GM21447 (cell line): ENCODE measurements around the gene RANBP2.

Experiments
- ATAC-seq: cut with Tn5 transposase; IDR thresholded peaks from one replicate; pipeline ENCODE4 v1.9.1; 2021; ENCODE audit not compliant: unreplicated experiment

RANBP2 gene

GRCh38 chr2:108776475-108776874, 57.2 kb downstream of the RANBP2 start:
- peak; percentile 75 for ATAC-seq

GRCh38 chr2:108778857-108779256, 59.6 kb downstream of the RANBP2 start:
- ATAC-seq = no peak

DNA sequence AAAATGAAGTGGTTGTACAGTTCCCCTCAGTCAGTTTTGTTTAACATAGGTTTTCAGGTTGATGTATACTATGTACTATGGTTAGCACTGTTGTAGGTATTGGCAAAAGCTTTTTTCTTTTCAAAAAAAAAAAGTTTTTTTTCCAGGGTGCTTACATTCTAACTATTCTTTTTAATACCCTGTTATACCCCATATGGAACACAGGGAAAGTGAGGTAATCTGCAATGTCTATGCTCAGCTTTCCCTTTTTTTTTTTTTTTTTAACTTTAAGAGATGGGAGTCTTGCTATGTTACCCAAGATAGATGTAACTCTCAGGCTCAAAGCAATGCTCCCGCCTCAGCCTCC, 66.7 kb downstream of the RANBP2 start:
- no peak for ATAC-seq

DNA sequence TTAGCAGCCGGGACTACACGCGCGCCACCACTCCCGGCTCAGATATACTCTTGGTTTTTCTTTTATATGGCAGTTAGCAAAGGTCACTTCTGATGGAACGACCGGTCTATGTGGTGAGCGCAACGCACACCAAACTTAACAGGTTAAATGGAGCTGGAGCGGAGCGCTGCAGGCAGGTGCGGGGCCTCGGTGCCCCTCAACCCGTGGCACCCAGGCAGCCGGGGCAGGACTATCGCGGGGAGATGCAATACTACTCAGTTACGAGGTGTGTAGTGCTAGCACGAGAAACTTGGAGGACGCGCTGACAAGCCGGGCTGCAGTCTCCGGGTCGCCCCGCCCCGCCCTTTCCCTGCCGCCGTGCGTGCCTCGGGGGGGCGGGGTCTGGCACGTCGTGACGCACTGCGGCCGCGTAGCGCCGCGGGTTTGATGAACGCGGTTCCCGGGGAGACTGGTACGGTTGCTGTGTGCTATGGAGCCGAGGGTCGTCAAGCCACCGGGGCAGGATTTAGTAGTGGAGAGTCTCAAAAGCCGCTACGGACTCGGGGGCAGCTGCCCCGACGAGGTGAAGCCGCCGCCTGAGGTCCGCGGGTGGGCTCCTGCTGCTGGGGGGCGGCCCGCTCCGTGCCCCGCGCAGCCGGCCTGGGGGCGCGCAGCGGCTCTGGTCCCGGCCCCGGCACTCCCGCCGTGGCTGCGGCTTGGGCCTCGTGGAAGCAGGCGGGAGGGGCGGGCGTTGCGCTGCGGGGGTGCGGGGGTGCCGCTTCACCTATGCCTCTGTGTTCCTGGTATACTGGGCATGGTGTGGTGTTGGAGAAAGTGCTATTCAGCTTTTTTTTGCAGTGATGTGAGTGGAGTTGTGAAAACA, 67.3 kb downstream of the RANBP2 start, which contains the start of gene CCDC138:
TSS of gene CCDC138 (plus strand) at position 418 of the 862 bp plus-strand sequence. CDS start at position 470, 52 bp downstream.
- peak; percentile 92 for ATAC-seq

GRCh38 chr2:108787216-108787541, 67.9 kb downstream of the RANBP2 start:
- no peak for ATAC-seq

DNA sequence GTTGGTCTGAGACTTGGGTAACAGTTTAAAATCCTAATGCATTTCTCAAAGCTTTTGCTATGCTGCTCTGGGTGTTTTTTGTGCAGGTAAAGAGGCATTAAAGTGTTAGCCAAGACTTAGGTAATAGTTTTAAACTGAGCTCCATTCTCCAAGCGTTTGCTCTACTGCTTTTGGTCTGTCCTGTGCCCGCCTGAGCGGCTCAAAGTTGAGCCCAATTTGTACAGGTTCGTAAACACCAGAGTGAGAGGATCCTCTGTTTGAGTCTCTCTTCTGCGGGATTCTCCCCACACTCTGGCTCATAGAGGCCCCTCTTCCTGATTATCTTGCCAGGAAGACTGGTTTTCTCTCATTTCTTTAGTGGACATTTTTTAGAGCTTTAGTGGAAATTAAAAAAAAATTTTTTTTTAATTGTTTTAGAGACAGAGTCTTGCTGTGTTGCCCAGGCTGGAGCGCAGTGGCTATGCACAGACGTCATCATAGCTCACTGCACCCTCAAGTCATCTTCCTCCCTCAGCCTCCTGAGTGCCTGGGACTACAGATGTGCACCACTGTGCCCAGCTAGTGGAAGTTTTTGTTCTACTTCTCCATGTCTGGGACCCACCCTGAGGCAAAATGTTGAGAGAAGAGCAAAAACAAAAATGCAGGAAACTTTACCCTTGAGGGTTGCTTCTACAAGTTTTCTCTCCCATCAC, 83.9 kb downstream of the RANBP2 start:
- no peak for ATAC-seq

GRCh38 chr2:108805032-108805431, 85.8 kb downstream of the RANBP2 start:
- ATAC-seq = no peak

GRCh38 chr2:108805782-108806181, 86.5 kb downstream of the RANBP2 start:
- no peak for ATAC-seq

DNA sequence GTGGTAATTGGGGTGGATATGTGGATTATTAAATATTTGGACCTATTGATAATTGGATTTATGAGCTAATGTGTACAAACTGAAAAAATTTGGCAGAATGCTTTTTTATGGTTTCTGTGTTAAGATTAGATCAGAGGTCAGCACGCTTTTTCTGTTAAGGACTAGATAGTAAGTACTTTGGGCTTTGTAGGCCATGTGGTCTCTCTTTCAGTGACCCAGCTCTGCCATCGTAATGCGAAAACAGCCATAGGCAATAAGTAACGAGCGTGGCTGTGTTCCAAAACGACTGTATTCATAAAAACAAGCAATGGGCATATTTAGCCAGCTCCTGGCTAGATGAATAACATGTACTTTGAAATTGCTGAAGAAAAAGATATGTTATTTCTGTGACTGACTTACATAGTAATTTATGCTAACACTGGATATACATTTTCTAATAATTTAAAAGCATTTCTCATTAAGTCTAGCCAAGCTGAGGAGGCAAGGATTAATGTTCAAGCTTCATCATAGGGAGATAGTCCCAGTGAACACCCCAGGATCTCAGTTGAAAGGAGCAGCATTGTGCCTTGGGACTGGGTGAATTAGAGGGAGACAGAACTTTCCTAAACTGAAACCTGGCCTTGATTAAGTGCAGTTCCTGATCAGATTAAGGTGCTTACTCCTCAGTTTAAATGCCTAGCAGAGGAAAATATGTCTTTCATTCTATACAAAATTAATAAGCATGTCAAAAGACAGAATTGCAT, 87.3 kb downstream of the RANBP2 start:
- no peak for ATAC-seq

- no peak for ATAC-seq
Measured at GRCh38 chr2:108809936-108810335, 90.7 kb downstream of the RANBP2 start.

GRCh38 chr2:108810993-108811957, 92.0 kb downstream of the RANBP2 start:
- no peak for ATAC-seq

- ATAC-seq = no peak
Measured at GRCh38 chr2:108813732-108814131, 94.5 kb downstream of the RANBP2 start.

DNA sequence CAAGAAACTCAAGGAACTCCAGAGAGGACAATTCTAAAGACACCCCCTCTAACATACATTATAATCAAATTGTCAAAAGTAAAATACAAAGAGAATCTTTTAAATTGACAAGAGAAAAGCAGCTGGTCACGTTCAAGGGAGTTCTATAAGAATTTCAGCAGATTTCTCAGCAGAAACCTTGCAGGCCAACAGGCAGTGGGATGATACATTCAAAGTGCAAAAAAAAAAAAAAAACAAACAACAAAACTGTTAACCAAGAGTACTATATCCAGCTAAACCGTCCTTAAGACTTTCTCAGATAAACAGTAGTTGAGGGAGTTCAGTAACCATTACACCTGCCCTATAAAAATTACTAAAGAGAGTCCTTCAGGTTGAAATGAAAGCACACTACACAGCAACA, 101.2 kb downstream of the RANBP2 start:
- no peak for ATAC-seq

DNA sequence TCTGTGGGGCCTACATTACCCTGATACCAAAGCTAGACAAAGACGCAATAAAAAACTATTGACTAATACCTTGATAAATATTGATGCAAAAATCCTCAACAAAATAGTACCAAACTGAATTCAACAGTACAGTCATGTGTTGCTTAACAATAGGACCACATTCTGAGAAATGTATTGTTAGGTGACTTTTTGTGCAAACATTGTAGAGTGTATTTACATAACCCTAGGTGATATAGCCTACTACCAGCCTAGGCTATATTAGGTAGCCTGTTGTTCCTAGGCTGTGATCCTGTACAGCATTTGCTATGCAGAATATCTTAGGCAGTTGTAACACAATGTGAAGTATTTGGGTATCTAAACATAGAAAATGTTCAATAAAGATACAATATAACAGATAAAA, 104.0 kb downstream of the RANBP2 start:
- ATAC-seq = no peak

GRCh38 chr2:108824316-108825070, 105.2 kb downstream of the RANBP2 start:
- ATAC-seq = no peak

GRCh38 chr2:108825254-108825653, 106.0 kb downstream of the RANBP2 start:
- ATAC-seq = no peak

DNA sequence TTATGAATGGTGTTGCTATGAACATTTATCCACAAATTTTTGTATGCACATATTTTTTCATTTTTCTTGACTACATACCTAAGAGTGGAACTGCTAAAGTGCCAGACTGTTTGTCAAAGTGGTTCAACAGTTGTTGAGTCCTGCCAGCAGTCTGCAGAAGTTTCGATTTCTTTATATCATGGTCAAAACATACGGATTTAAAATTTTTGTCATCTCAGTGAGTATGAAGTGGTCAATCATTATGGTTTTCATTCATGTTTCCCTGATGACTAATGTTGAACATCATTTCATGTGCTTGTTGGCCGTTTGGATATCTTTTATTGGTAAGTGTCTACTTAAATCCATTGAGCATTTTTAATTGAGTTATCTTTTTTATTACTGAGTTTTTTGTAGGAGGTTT, 106.5 kb downstream of the RANBP2 start:
- no peak for ATAC-seq

DNA sequence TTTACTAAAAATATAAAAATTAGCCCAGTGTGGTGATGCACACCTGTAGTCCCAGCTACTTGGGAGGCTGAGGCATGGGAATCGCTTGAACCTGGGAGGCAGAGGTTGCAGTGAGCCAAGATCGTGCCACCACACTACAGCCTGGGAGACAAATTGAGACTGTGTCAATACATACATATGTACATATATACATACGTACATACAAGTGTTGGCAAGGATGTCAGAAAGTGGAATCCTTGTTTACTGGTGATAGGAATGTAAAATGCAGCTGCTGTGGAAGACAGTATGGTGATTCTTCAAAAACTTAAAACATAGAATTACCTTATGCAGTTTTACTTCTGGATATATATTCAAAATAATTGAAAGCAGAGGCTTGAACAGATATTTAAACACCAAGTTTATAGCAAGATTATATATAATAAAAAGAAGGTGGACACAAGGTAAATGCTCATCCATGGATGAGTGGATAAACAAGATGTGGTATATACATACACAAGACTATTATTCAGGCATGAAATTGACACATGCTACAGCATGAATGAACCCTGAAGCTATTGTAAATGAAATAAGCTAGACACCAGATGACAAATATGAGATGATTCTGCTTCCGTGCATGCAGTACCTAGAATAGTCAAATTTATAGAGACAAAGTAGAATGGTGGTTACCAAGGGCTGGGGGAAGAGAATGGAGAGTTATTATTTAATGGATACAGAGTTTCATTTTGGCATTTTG, 110.5 kb downstream of the RANBP2 start:
- ATAC-seq = no peak

DNA sequence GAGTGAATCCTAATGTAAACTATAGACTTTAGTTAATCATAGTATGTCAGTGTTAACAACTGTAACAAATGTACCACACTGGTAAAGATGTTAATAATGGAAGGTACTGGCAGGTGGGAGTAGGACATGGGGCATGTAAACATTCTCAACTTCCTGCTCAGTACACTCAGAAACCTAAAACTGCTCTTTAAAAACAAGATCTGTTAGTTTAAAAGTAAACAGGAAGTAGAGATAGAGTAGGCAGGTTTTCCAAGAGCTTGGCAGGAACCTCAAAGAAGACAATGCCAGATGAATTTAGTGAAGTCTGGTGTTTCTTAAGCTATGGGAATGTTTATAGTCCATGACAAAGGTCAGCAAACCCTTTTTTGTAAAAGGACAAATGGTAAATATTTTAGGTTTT, 113.9 kb downstream of the RANBP2 start:
- ATAC-seq = no peak
